ES-I3 (cell line): ENCODE results near the gene COL4A6.
"Not testable (repeated sequence)": the region's sequence is repeated elsewhere in the genome, so short reads cannot be mapped to it uniquely, and the experiment has no call there.

Experiments used
- H3K36me3 ChIP-seq: 2 replicates; pipeline ENCODE4 v1.6.1; 2013; ENCODE audit warnings: mild to moderate bottlenecking, low read length, control low read depth, moderate library complexity; ENCODE audit not compliant: insufficient read depth
- H3K4me1 ChIP-seq: 2 replicates; pipeline ENCODE4 v1.6.1; 2013; ENCODE audit warnings: mild to moderate bottlenecking, control low read depth, low read length; ENCODE audit not compliant: insufficient read depth
- H3K9ac ChIP-seq: 2 replicates; pipeline ENCODE4 v1.6.1; 2013; ENCODE audit warnings: low read depth, mild to moderate bottlenecking, low read length, moderate library complexity
- H3K9me3 ChIP-seq: 2 replicates; pipeline ENCODE4 v1.6.1; 2013; ENCODE audit warnings: mild to moderate bottlenecking, low read length, moderate library complexity; ENCODE audit not compliant: control insufficient read depth, insufficient read depth

Gene COL4A6

DNA sequence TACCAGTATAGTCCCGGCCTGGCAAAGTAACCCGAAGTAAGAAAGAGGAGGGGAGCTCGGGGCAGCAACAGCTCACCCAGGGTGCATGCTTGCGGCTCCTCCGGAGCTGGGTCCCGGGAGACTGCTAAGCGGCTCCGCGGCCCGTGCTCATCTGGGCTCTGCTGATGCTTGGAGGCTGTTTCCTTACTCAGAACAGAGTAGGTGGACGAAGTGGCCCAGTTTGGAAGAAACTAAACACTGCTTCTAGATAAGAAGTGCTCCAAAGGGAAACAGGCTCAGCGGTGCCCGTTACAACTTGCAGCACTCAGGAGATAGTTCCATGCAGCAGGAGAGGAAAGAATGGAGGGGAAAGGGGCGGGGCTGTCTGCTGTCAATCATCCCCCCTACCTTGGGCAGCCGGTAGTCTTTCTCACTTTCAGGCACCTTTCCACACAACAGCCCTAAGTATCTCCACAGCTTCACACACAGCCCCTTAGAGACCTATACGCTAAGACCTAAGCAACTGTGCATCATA, at the start of gene COL4A6:
Gene COL4A6, minus strand, starts transcription at position 313 of the 514 bp plus-strand sequence. Its CDS starts 226 bp downstream, at position 87.
- Histone ChIP-seq H3K9ac (peak within 1 kb of the TSS; percentile 91), H3K9me3 (no peaks in the 10 kb centered on the region), H3K36me3 (no peaks in the 10 kb centered on the region), H3K4me1 (peaks cover 5% of the 10 kb centered on the region)

DNA sequence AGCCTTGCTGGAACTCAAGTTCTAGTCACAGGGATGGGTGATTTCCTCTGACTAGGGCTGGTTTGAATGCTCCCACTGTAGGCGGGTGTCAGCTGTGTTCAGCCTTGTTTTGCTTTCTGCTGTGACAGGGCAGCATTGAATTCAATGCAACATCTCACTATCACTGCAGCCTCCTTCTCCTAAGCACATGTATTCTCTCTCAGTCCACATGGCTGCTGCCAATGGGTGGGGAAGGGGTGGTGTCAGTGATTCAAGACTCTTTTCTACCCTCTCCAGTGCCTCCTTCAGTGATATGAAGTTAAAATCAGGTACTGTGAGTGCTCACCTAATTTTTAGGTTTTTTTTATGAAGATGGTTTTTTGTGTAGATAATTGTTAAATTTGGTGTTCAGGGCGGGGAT, 47.7 kb upstream of the COL4A6 start:
- no peaks in the 10 kb centered on the region; the same call in 1 of the 2 replicates for H3K9me3 ChIP-seq
- no peak overlapping the region for H3K9ac ChIP-seq
- H3K36me3 ChIP-seq = no peaks in the 10 kb centered on the region
- H3K4me1 ChIP-seq = no peaks in the 10 kb centered on the region

DNA sequence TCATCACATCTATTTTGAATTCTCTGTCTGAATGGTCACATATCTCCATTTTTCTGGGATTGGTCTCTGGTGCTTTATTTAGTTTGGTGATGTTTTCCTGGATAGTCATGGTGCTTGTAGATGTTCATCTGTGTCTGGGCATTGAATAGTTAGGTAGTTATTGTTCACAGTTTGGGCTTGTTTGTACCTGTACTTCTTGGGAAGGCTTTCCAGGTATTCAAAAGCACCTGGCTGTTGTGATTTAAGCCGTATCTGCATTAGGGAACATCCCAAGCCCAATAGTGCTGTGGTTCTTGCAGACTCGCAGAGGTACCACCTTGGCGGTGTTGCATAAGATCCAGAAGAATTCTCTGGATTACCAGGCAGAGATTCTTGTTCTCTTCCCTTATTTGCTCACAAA, 46.0 kb upstream of the COL4A6 start:
- Histone ChIP-seq H3K36me3 (no peaks in the 10 kb centered on the region), H3K4me1 (no peaks in the 10 kb centered on the region), H3K9ac (no peak overlapping the region), H3K9me3 (no peaks in the 10 kb centered on the region; the same call in 1 of the 2 replicates)

DNA sequence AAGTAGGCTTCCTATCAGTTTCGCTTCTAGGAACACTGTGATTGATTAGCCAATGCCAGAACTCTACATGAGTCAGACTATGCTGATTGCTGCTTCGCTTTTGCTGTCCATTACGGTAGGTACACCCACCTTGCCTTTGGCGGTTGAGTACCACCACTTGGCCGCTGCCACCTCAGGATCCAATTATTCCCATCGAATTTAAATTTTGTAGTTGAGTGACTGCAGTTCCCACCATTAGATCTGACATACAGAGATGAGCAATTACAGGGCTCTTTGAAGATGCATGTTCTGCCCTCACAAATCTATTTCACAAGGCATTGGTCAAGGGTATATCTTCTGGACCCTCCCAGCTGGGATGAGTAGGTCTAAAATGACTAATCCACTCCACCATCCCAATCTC, 43.3 kb upstream of the COL4A6 start:
- H3K4me1 ChIP-seq, H3K9me3 ChIP-seq, H3K36me3 ChIP-seq, H3K9ac ChIP-seq: not testable (repeated sequence)

DNA sequence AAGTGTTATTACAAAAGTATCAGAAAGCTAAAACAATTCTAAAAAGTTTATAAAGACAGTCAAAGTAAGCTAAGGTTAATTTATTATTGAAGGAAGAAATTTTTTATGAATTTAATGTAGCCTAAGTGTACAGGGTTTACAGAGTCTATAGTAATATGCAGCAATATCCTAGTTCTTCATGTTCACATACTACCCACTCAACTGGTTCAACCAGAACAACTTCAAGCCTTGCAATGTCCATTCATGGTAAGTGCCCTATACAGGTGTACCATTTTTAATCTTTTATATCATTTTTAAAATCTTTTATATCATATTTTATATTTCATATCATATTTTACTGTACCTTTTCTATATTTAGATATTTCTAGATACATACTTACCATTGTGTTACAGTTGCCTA, 35.8 kb upstream of the COL4A6 start:
- Histone ChIP-seq H3K4me1 (no peaks in the 10 kb centered on the region), H3K9ac (no peak overlapping the region), H3K36me3 (no peaks in the 10 kb centered on the region)

DNA sequence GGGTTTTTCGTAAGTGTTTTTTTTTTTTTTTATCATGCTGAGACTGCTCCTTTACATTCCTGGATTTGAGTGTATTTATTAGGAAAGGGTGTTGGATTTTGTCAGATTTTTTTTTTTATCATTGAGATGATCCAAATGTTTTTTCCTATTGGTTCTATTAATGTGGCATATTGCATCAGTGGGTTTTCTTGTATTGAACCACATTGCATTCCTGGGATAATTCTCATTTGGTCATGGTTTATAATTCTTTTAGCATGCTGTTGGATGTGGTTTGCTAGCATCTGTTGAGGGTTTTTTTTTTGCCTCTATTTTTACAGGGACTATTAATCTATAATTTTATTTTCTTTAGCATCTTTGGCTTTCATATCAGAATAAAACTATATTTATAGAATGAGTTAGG, 30.3 kb upstream of the COL4A6 start:
- Histone ChIP-seq H3K36me3 (no peaks in the 10 kb centered on the region), H3K4me1 (peaks cover 16% of the 10 kb centered on the region), H3K9ac (no peak overlapping the region), H3K9me3 (no peaks in the 10 kb centered on the region)

More for the DNA sequence above, 35.8 kb upstream of the COL4A6 start:
- no peaks in the 10 kb centered on the region for H3K9me3 ChIP-seq

DNA sequence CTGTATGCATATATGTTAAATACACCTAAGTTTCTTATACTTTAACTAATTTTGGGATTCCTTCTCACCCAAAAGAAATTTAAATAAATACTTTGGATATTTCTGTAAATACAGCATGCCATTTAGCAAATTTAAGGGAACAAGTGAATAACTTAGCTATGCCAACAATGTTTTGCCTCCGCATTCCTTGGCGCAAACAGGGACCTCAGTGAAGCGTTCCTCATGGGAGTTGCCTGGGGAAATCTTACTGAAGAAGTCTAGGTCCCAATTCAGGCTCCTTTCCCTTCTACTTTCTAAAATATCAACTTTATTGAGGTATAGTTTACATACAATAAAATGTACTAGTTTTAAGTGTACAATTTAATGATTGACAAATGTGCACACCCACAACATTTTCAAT, 26.4 kb upstream of the COL4A6 start:
- Histone ChIP-seq H3K4me1 (peaks cover 28% of the 10 kb centered on the region), H3K9ac (no peak overlapping the region), H3K36me3 (no peaks in the 10 kb centered on the region), H3K9me3 (no peaks in the 10 kb centered on the region)

DNA sequence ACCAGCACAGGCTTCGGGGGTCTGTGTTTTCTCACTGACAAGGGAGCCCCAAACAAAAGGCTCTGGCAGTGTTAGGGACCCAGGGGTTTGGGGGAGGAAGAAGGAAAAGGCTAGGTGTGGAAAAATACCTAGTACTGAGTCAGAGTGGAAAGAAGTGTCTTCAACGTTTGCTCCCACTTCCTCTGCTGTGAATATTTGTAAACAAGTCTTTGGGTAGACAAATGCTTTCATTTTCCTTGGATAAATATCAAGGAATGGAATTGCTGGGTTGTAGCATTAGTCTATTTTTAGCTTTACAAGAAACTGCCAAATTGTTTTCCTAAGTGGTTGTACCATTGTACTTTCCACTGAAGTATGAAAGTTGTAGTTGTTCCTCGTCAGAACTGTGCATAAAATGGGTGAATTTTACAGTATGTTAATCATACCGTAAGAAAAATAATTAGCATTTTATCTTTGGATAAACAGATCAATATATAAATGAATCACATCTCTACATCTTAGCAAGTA, 18.8 kb upstream of the COL4A6 start:
- H3K4me1 ChIP-seq = peaks cover 3% of the 10 kb centered on the region; the same call in 1 of the 2 replicates
- H3K36me3 ChIP-seq = no peaks in the 10 kb centered on the region
- H3K9me3 ChIP-seq = no peaks in the 10 kb centered on the region
- no peak overlapping the region for H3K9ac ChIP-seq

DNA sequence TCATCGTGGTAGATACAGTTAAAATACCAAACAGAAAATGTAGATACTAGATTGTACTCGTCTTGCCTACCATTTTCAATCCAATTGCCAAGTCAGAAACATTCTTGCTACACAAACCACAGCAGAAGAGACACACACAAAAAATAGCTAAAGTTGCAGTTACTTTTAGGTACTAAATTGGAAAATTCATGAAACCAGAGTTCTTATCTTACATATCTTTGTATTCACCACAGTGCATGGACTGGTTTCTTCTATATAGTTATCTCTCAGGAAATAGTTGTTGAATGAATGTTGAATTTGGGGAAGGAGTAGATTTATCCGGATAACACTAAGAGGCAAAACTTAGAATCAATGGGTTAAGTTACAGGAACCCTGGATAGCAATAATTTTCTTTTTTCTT, 15.6 kb upstream of the COL4A6 start:
- no peaks in the 10 kb centered on the region; the same call in 1 of the 2 replicates for H3K4me1 ChIP-seq
- H3K9ac ChIP-seq = no peak overlapping the region
- H3K36me3 ChIP-seq = no peaks in the 10 kb centered on the region
- no peaks in the 10 kb centered on the region for H3K9me3 ChIP-seq

DNA sequence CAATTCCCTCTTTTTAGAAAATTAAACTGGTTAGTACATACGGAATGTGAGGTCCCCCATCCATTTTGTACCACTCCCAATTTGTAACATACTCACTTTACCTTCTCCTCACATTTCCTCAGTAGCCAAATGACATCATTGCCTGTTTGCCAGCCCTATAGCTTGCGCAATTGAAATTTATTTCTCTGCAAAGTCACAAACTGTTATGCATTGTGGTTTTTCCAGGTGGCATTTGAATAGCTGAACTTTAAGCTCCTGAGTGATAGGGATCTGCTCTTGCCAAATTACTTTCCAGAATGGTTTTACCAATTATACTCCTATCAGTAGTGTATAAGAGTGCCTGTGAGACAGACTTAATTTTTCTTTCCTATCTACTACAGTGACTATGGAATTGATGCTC, 9.1 kb upstream of the COL4A6 start:
- H3K4me1 ChIP-seq = peaks cover 11% of the 10 kb centered on the region
- H3K9me3 ChIP-seq = no peaks in the 10 kb centered on the region
- H3K36me3 ChIP-seq = no peaks in the 10 kb centered on the region
- H3K9ac ChIP-seq = no peak overlapping the region

DNA sequence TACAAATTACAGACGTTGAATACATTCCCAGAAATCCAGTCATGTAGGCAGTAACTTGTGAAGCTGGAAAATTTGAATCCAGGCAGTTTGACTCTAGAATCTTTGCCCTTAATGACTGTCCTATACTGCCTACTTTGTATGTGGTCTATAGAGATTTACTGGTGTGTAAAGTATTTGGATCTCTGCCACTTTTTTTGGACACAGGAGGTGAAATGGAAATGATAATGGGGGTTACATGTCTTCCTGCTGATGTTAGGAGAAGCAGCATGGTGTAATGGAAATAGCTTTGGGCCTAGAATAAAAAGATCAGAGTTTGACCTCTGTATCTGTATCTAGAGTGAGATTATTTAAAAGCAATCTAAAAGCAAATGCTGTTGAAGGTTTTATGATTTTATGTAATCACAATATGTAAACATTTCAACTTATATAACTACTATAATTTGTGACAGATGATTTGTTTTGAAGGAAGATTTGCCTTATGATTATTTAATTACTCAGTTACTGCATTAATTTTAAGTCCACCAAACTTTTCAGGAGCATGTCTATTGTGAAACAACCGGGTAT, 4.8 kb upstream of the COL4A6 start:
- H3K4me1 ChIP-seq = peaks cover 16% of the 10 kb centered on the region
- H3K9me3 ChIP-seq = no peaks in the 10 kb centered on the region
- no peaks in the 10 kb centered on the region for H3K36me3 ChIP-seq
- no peak overlapping the region for H3K9ac ChIP-seq

DNA sequence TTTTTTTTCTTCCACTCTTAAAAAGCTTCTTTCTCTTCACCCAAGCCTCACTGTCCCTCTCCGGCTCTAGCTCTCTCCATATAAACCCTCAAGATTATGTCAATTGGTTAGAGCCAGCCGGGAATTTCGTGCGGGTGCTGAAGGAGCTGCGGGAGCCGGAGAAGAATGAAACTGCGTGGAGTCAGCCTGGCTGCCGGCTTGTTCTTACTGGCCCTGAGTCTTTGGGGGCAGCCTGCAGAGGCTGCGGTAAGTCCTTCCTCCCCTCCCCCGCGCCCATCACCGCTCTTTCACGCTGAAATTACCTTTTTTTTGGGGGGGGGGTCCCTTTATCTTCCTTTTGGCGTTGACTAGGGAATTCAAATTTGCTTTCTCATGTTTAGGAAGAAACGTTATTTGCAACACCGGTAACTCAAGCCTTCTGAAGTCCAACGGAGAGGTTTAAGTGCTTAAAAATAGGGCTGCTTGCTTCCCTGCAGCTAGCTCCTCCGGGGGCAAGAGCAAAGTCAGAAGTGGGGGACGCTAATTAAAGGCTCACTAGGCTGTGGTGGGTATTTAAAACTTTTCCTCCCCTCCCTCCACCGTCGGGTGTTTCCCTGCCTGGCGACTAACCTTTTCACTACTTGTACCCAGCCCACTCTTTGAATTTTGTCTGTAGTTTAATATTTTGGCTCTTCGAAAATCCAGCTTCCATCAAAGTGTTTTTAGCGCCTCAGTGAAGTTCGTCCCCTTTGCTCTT, 1.9 kb upstream of the COL4A6 start:
- H3K9me3 ChIP-seq = no peaks in the 10 kb centered on the region
- H3K36me3 ChIP-seq = no peaks in the 10 kb centered on the region
- H3K4me1 ChIP-seq = peaks cover 5% of the 10 kb centered on the region
- H3K9ac ChIP-seq = peak overlapping the region; percentile 91

DNA sequence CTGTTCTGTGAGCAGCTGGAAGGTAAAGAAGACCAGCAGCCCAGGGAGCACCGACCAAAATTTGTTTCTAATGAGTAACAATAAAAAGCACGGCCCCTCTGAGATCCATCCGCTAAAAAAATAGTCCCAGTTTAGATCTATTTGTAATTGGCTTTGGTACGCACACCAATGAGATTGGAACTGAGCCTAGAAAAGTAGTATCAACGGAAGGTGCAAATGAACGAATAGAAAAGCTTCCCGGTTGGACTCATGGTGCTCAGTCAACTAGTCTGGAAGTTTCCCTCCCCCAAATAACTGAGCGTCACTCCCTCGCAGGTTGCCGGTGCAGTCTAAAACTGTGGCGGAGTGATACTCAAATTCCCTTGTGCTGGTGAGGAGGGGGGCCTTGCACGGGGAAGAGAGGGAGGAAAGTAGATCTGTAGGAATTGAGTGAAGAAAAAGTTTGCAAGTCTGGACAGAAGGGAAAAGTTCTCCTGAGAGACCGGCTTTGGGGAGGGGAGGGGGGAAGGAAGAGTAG, 1.3 kb upstream of the COL4A6 start, which contains the start of gene COL4A5:
Gene COL4A5, plus strand, starts transcription at position 413 of the 517 bp plus-strand sequence. CDS start 288 bp downstream, outside the sequence.
- peak within 1 kb of the TSS; percentile 91 for H3K9ac ChIP-seq
- H3K4me1 ChIP-seq = peaks cover 5% of the 10 kb centered on the region
- H3K9me3 ChIP-seq = no peaks in the 10 kb centered on the region
- no peaks in the 10 kb centered on the region for H3K36me3 ChIP-seq

DNA sequence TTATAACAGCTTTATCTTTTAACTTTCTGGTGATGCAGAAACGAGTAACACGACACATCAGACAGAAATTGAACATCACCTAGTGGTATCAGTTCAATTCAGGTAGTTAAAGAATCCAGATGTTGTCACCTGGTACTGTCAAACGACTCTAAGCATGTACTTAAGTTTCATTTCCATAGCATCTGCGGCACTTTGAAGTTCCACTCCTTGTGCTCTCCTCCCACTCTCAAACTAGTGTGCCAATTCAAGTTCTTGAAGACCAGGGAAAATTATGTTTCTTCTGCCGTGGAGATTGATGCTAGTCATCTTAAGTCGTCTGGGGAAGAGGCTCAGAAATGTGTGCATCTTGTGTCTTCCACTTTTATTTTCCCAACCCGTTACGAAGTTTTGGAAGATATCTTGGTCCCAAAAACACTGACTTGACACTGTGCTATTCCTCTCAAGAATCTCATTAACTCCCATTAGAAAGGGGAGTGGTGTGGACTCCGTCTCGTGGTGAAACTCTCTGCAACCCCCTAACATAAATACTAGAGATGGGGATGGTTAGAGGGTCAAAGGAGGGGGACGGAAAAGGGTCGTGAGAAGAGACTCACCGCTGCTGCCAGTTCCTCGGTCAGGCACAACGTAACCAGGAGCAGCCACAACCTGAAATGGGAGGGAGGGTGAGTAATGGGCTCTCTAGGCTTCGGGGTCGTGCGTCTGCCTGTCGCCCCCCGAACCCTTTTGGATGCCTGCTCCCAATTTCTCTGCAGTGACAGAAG, 693 bp downstream of the COL4A6 start:
- Histone ChIP-seq H3K36me3 (no peaks in the 10 kb centered on the region), H3K9ac (peak overlapping the region; percentile 74), H3K9me3 (no peaks in the 10 kb centered on the region), H3K4me1 (peaks cover 5% of the 10 kb centered on the region)
